Measurements from ENCODE around the gene TMA7. TPM values are rescaled to one million over a fixed set of nuclear protein-coding genes. Genes with fewer than 3 reads are reported as not detected.

TMA7 gene
- total and polyA plus RNA-seq, 2 of the 13 experiments (the other 11 are each of a cell fraction or from before 2014, with no cell fraction given) = 100 to 486 TPM

- TF ChIP-seq CTCF (CRISPR knock-in tag; IDR thresholded peaks at IDR 0.05) (no peak), ZNF101 (CRISPR knock-in tag; IDR thresholded peaks at IDR 0.05; ENCODE audit: borderline replicate concordance, low read depth) (no peak), YEATS2 (CRISPR knock-in tag; IDR thresholded peaks at IDR 0.05; ENCODE audit: borderline replicate concordance) (no peak), NFYC (CRISPR knock-in tag; IDR thresholded peaks at IDR 0.05) (no peak), ZNF639 (CRISPR knock-in tag; conservative IDR thresholded peaks at IDR 0.05) (no peak), ZNF740 (CRISPR knock-in tag; IDR thresholded peaks at IDR 0.05) (peak; percentile 45; the same call in 1 of the 2 replicates), ZNF839 (CRISPR knock-in tag; IDR thresholded peaks at IDR 0.05; ENCODE audit: borderline replicate concordance) (no peak), CHD2 (IDR thresholded peaks at IDR 0.05; ENCODE audit: low read depth, low read length) (no peak), MIXL1 (CRISPR knock-in tag; IDR thresholded peaks at IDR 0.05) (peak; percentile 65; the same call in 1 of the 2 replicates), FOXK2 (IDR thresholded peaks at IDR 0.05) (no peak), SRSF1 (optimal IDR thresholded peaks at IDR 0.05; ENCODE audit: low read depth, low read length) (no peak), KAT8 (CRISPR knock-in tag; IDR thresholded peaks at IDR 0.05) (0 out of 2 replicates have a peak, but pooled peaks have one; percentile 52), E2F2 (CRISPR knock-in tag; IDR thresholded peaks at IDR 0.05; ENCODE audit: borderline replicate concordance) (no peak), GATA4 (IDR thresholded peaks at IDR 0.05; ENCODE audit: borderline replicate concordance, low read depth) (peak; percentile 22; the same call in 1 of the 2 replicates), SIX1 (CRISPR knock-in tag; IDR thresholded peaks at IDR 0.05; ENCODE audit: borderline replicate concordance) (peak; percentile 64), ZNF678 (CRISPR knock-in tag; IDR thresholded peaks at IDR 0.05) (no peak), MYNN (CRISPR knock-in tag; IDR thresholded peaks at IDR 0.05; ENCODE audit: low read depth) (no peak), GATAD2A (CRISPR knock-in tag; IDR thresholded peaks at IDR 0.05) (peak; percentile 81), ZNF414 (CRISPR knock-in tag; IDR thresholded peaks at IDR 0.05) (no peak), ATRX (CRISPR knock-in tag; IDR thresholded peaks at IDR 0.05; ENCODE audit: borderline replicate concordance) (no peak), PHF5A (CRISPR knock-in tag; IDR thresholded peaks at IDR 0.05; ENCODE audit: low read depth, unreplicated experiment) (peak; percentile 35), ZNF17 (CRISPR knock-in tag; IDR thresholded peaks at IDR 0.05) (no peak), FOXK1 (CRISPR knock-in tag; IDR thresholded peaks at IDR 0.05; ENCODE audit: borderline replicate concordance, low read depth) (no peak), ZNF256 (CRISPR knock-in tag; conservative IDR thresholded peaks at IDR 0.05) (no peak), ZNF772 (CRISPR knock-in tag; IDR thresholded peaks at IDR 0.05) (no peak), ZNF614 (CRISPR knock-in tag; IDR thresholded peaks at IDR 0.05; ENCODE audit: borderline replicate concordance) (no peak)
Measured at GRCh38 chr3:48428572-48429316, 11.3 kb upstream of the TMA7 start (continued).
